ENCODE results near the gene NAV2. TPM values are rescaled to one million over a fixed set of nuclear protein-coding genes. Genes with fewer than 3 reads are reported as not detected.

Gene NAV2
- total RNA-seq, 1 experiment from 2014 or later: 46.3 TPM

DNA sequence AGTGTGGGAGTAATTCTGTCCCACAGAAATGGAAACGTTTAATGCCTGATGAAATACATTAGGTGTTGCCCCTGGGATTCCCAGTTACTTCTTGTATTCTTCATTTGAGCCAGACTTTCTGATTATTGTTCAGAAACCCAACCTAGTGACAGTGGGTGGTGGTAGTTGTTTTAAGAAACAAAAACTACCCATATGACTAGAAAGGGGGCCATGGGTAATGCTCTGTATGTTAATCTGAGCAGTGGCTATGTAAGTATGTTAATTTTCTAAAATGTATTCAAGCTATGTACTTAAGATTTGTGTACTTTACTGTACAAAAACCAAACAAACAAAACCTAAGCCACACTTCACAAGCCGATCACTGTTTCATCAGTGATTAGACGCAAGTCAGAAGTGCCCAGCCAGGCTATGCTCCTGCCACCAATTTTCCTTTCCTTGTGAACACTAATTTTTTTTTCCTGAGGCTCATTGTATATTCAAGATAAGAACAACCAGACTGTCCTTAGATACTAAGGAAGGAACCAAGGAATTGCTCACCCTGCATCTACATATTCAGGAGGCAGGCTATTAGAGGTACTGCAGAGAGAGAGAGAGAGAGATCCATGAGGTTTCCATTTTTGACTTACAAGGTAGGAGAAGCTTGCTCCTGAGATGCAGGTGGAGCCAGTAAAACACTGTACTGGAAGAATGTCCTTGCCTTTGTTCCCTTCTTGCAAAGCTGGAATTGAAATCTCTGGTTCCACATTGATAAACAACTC is 324.9 kb downstream of the NAV2 start:
- no peak overlapping the region for H3K56ac ChIP-seq (ENCODE audit: insufficient read length, low read depth, low read length)
- H3K27ac ChIP-seq (ENCODE audit: insufficient read length, low read depth, low read length): no peak overlapping the region
- H2BK120ac ChIP-seq (ENCODE audit: low read depth, low read length, poor library complexity, severe bottlenecking): no peak overlapping the region
- peaks cover 19% of the 10 kb centered on the region; the same call in 1 of the 2 replicates for H3K4me1 ChIP-seq (ENCODE audit: insufficient read depth, low read length)
- H3K27me3 Mint-ChIP-seq (ENCODE audit: low read depth): peaks cover 4% of the 10 kb centered on the region
- no peak overlapping the region for H3K18ac ChIP-seq (ENCODE audit: insufficient read length, low read depth, low read length)
- no peak overlapping the region for H2BK12ac ChIP-seq (ENCODE audit: insufficient read length, low read depth, low read length)
- H3K9me3 ChIP-seq (ENCODE audit: control insufficient read depth, low read depth, low read length): no peaks in the 10 kb centered on the region
- H2BK20ac ChIP-seq (ENCODE audit: low read depth, low read length, poor library complexity, severe bottlenecking): no peak overlapping the region
- no peak overlapping the region for H4K91ac ChIP-seq (ENCODE audit: insufficient read length, low read depth, low read length)
- H3K36me3 Mint-ChIP-seq (ENCODE audit: insufficient read depth in 1 of 3, low read depth in 3 of 3): peaks cover 35 to 52% (median 48%) of the 10 kb centered on the region in 3 experiments; a peak in 6 of 7 replicates
- no peak overlapping the region for H2BK5ac ChIP-seq (ENCODE audit: insufficient read length, low read length)
- H3K27me3 ChIP-seq (ENCODE audit: insufficient read depth, low read length): no peaks in the 10 kb centered on the region; the same call in 1 of the 2 replicates
- H2BK15ac ChIP-seq (ENCODE audit: low read depth, low read length): no peak overlapping the region
- no peaks in the 10 kb centered on the region for H3K9me3 Mint-ChIP-seq
- H2AK5ac ChIP-seq (ENCODE audit: insufficient read length, low read length): no peak overlapping the region
- peaks cover 51 to 63% of the 10 kb centered on the region in 2 experiments for H3K4me1 Mint-ChIP-seq
- H3K79me2 ChIP-seq (ENCODE audit: insufficient read depth, low read length): peaks cover 3% of the 10 kb centered on the region; the same call in 1 of the 2 replicates
- H4K5ac ChIP-seq (ENCODE audit: insufficient read length, low read depth, low read length): no peak overlapping the region
- H3T11ph ChIP-seq (ENCODE audit: low read length): no peak overlapping the region
- DNase-seq: no peak
- no peak overlapping the region for H3K9ac ChIP-seq (ENCODE audit: extremely low read depth, insufficient read length, low read length)
- H3K23ac ChIP-seq (ENCODE audit: insufficient read length, low read depth, low read length): no peak overlapping the region
- no peak overlapping the region for H3K4ac ChIP-seq (ENCODE audit: low read depth, low read length)
- H3K4me2 ChIP-seq (ENCODE audit: insufficient read depth, insufficient read length, low read length): no peak overlapping the region
- H2AFZ ChIP-seq (ENCODE audit: low read length): no peak overlapping the region
- no peaks in the 10 kb centered on the region for H4K20me1 ChIP-seq (ENCODE audit: control insufficient read depth, insufficient read depth, insufficient read length)
- TF ChIP-seq, protein P1, sequence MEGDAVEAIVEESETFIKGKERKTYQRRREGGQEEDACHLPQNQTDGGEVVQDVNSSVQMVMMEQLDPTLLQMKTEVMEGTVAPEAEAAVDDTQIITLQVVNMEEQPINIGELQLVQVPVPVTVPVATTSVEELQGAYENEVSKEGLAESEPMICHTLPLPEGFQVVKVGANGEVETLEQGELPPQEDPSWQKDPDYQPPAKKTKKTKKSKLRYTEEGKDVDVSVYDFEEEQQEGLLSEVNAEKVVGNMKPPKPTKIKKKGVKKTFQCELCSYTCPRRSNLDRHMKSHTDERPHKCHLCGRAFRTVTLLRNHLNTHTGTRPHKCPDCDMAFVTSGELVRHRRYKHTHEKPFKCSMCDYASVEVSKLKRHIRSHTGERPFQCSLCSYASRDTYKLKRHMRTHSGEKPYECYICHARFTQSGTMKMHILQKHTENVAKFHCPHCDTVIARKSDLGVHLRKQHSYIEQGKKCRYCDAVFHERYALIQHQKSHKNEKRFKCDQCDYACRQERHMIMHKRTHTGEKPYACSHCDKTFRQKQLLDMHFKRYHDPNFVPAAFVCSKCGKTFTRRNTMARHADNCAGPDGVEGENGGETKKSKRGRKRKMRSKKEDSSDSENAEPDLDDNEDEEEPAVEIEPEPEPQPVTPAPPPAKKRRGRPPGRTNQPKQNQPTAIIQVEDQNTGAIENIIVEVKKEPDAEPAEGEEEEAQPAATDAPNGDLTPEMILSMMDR (conservative IDR thresholded peaks at IDR 0.05): no peak; the same call in 2 of the 3 replicates
- no peak overlapping the region for H4K8ac ChIP-seq (replicated peaks; ENCODE audit: insufficient read length, low read depth, low read length)
- peak overlapping the region in 1 of 3 experiments; percentile 7; a peak in 1 of 7 replicates for H3K27ac Mint-ChIP-seq
- H3K23me2 ChIP-seq (ENCODE audit: insufficient read length, low read depth, low read length, poor library complexity, severe bottlenecking): no peaks in the 10 kb centered on the region
- H3K4me3 Mint-ChIP-seq: no peak overlapping the region; a peak in 1 of 5 replicates
- H3K14ac ChIP-seq (ENCODE audit: insufficient read depth, low read length): no peak overlapping the region
- no peaks in the 10 kb centered on the region for H3K79me1 ChIP-seq (ENCODE audit: insufficient read depth, low read depth, low read length, poor library complexity, severe bottlenecking)
- no CpG with 5 or more reads among the region's 3 CpGs for WGBS (ENCODE audit: extremely low coverage, insufficient read length, low lambda C conversion rate)
